Measurements from ENCODE around the gene PIK3R6.

PIK3R6 gene

GRCh38 chr17:8910969-8911604 is 43.6 kb upstream of the PIK3R6 start:
- DNase-seq (ENCODE audit: low read depth) = no peak
- H3K4me3 ChIP-seq (ENCODE audit: low read depth, low read length) = no peak overlapping the region
- TF ChIP-seq CTCF (IDR thresholded peaks at IDR 0.05; ENCODE audit: insufficient read depth, low read depth, low read length, missing control alignments) = no peak

GRCh38 chr17:8909586-8910270 is 42.3 kb upstream of the PIK3R6 start:
- TF ChIP-seq CTCF (IDR thresholded peaks at IDR 0.05; ENCODE audit: insufficient read depth, low read depth, low read length, missing control alignments) = no peak
- DNase-seq (ENCODE audit: low read depth) = no peak
- H3K4me3 ChIP-seq (ENCODE audit: low read depth, low read length) = no peak overlapping the region

GRCh38 chr17:8905331-8905730 is 37.9 kb upstream of the PIK3R6 start:
- DNase-seq (ENCODE audit: low read depth) = no peak
- TF ChIP-seq CTCF (IDR thresholded peaks at IDR 0.05; ENCODE audit: insufficient read depth, low read depth, low read length, missing control alignments) = no peak
- no peak overlapping the region for H3K4me3 ChIP-seq (ENCODE audit: low read depth, low read length)

GRCh38 chr17:8904686-8905085 is 37.2 kb upstream of the PIK3R6 start:
- no peak for TF ChIP-seq CTCF (IDR thresholded peaks at IDR 0.05; ENCODE audit: insufficient read depth, low read depth, low read length, missing control alignments)

GRCh38 chr17:8904201-8904600 is 36.7 kb upstream of the PIK3R6 start:
- TF ChIP-seq CTCF (IDR thresholded peaks at IDR 0.05; ENCODE audit: insufficient read depth, low read depth, low read length, missing control alignments) = no peak
- H3K4me3 ChIP-seq (ENCODE audit: low read depth, low read length) = no peak overlapping the region
- DNase-seq (ENCODE audit: low read depth) = no peak

More at GRCh38 chr17:8904686-8905085, 37.2 kb upstream of the PIK3R6 start:
- DNase-seq (ENCODE audit: low read depth) = no peak
- H3K4me3 ChIP-seq (ENCODE audit: low read depth, low read length) = no peak overlapping the region

GRCh38 chr17:8900626-8901585 is 33.4 kb upstream of the PIK3R6 start:
- DNase-seq (ENCODE audit: low read depth) = peak; percentile 95
- TF ChIP-seq CTCF (IDR thresholded peaks at IDR 0.05; ENCODE audit: insufficient read depth, low read depth, low read length, missing control alignments) = no peak
- H3K4me3 ChIP-seq (ENCODE audit: low read depth, low read length) = peak overlapping the region; percentile 30

Measured in GM12865 (cell line).